Cardiac fibroblast (primary cell): ENCODE results near the gene HSP90B1.

ENCODE experiments used
- DNase-seq, 2 donors: peaks; one replicate each; pipeline versions ENCODE4 v3.0.0 to v3.0.0-alpha.2; 2010; ENCODE audit warnings: low read depth in 2 of 2
- H3K4me3 ChIP-seq, 2 donors: replicated peaks in 1 of 2; 1 replicate in 1 of 2; 2 replicates in 1 of 2; pipeline ENCODE4 v1.5.1; 2011; ENCODE audit warnings: low read depth in 2 of 2, low read length in 2 of 2, mild to moderate bottlenecking in 2 of 2, moderate library complexity in 1 of 2
- CTCF ChIP-seq: IDR thresholded peaks from one replicate; pipeline ENCODE4 v1.5.1; 2011; ENCODE audit warnings: low read depth, mild to moderate bottlenecking, low read length, inconsistent platforms

HSP90B1 gene

GRCh38 chr12:103965590-103966504 lies 35.6 kb downstream of the HSP90B1 start, which contains the start of gene TDG:
Gene TDG (plus strand): TSS chr12:103965872. CDS start chr12:103966038, 166 bp downstream.
- peak within 1 kb of the TSS; percentile 75 to 84 for H3K4me3 ChIP-seq
- peak; percentile 99 for DNase-seq
- TF ChIP-seq CTCF = no peak

GRCh38 chr12:103966736-103967135 lies 36.5 kb downstream of the HSP90B1 start:
- TF ChIP-seq CTCF = no peak
- peak overlapping the region; percentile 75 to 84 for H3K4me3 ChIP-seq
- DNase-seq = peak in 1 of 2 donors; percentile 25

GRCh38 chr12:103969391-103969790 lies 39.2 kb downstream of the HSP90B1 start:
- no peak for TF ChIP-seq CTCF
- DNase-seq = peak in 1 of 2 donors; percentile 25
- no peak overlapping the region for H3K4me3 ChIP-seq

- DNase-seq = no peak
- no peak for TF ChIP-seq CTCF
- no peak overlapping the region for H3K4me3 ChIP-seq
Observed at GRCh38 chr12:103973909-103974308, 43.7 kb downstream of the HSP90B1 start.

- TF ChIP-seq CTCF = no peak
- no peak for DNase-seq
- no peak overlapping the region for H3K4me3 ChIP-seq
Observed at GRCh38 chr12:103975368-103975767, 45.2 kb downstream of the HSP90B1 start.

GRCh38 chr12:103978384-103978982 lies 48.3 kb downstream of the HSP90B1 start:
- no peak for DNase-seq
- H3K4me3 ChIP-seq = no peak overlapping the region
- no peak for TF ChIP-seq CTCF
